GM21381 (cell line): ENCODE data around the gene TMEM266.

Experiments used
- ATAC-seq: cut with Tn5 transposase; IDR thresholded peaks from one replicate; pipeline ENCODE4 v1.9.1; 2021; ENCODE audit warnings: mild to moderate bottlenecking, moderate library complexity; ENCODE audit not compliant: unreplicated experiment

TMEM266 gene

GRCh38 chr15:76180321-76180720, 120.5 kb downstream of the TMEM266 start:
- no peak for ATAC-seq

GRCh38 chr15:76181705-76182107, 121.9 kb downstream of the TMEM266 start:
- peak; percentile 83 for ATAC-seq

GRCh38 chr15:76183930-76184649, 124.3 kb downstream of the TMEM266 start:
- no peak for ATAC-seq

GRCh38 chr15:76184650-76185035, 124.9 kb downstream of the TMEM266 start:
- ATAC-seq = no peak

- ATAC-seq = no peak
Observed at GRCh38 chr15:76185716-76186115, 125.9 kb downstream of the TMEM266 start.

GRCh38 chr15:76187163-76187562, 127.4 kb downstream of the TMEM266 start:
- ATAC-seq = no peak

- ATAC-seq = no peak
Observed at GRCh38 chr15:76189106-76189505, 129.3 kb downstream of the TMEM266 start.

GRCh38 chr15:76190070-76190564, 130.3 kb downstream of the TMEM266 start:
- ATAC-seq = no peak

GRCh38 chr15:76190751-76191538, 131.2 kb downstream of the TMEM266 start:
- ATAC-seq = peak; percentile 81

- ATAC-seq = no peak
Observed at GRCh38 chr15:76191539-76192244, 131.9 kb downstream of the TMEM266 start.

GRCh38 chr15:76192715-76193114, 132.9 kb downstream of the TMEM266 start:
- no peak for ATAC-seq

GRCh38 chr15:76193934-76194333, 134.1 kb downstream of the TMEM266 start:
- ATAC-seq = no peak

- ATAC-seq = no peak
Observed at GRCh38 chr15:76195506-76196268, 135.9 kb downstream of the TMEM266 start.

GRCh38 chr15:76196269-76197231, 136.8 kb downstream of the TMEM266 start:
- ATAC-seq = no peak

- ATAC-seq = no peak
Observed at GRCh38 chr15:76197703-76198455, 138.1 kb downstream of the TMEM266 start.

GRCh38 chr15:76198456-76199105, 138.8 kb downstream of the TMEM266 start:
- no peak for ATAC-seq

GRCh38 chr15:76199106-76200082, 139.6 kb downstream of the TMEM266 start:
- no peak for ATAC-seq
